Fibroblast of mammary gland (primary cell): ENCODE measurements around the gene WSB2.

Experiments
- DNase-seq: peaks from one replicate; pipeline ENCODE4 v3.0.0-alpha.2; 2010; ENCODE audit warnings: low read depth
- H3K4me3 ChIP-seq: 2 replicates; pipeline ENCODE4 v1.5.1; 2011; ENCODE audit warnings: low read depth, mild to moderate bottlenecking, low read length, moderate library complexity; ENCODE audit not compliant: control insufficient read depth
- TF ChIP-seq, protein P1 (sequence below): conservative IDR thresholded peaks from 2 replicates; pipeline ENCODE4 v1.5.1; 2011; ENCODE audit warnings: low read depth, low read length, inconsistent platforms; ENCODE audit not compliant: control insufficient read depth, insufficient read depth

The WSB2 gene

DNA sequence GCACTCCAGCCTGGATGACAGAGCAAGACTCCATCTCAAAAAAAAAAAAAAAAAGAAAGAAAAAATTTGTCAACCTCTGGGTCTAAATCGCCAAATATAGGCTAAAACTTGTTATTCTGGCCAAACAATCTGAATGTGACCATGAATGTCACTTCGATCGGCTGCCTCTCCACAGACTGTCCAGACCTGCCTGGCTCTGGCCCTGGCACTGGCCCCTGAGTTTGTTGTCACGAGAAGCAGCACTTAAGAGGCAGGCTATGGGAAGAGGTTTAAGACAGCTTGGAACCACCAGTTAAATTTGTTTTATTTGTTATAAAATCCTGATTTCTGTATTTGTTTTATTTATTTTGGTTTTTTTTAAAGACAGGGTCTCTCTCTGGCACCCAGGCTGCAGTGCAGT lies 14.5 kb downstream of the WSB2 start:
- no peak for DNase-seq
- TF ChIP-seq, protein P1, sequence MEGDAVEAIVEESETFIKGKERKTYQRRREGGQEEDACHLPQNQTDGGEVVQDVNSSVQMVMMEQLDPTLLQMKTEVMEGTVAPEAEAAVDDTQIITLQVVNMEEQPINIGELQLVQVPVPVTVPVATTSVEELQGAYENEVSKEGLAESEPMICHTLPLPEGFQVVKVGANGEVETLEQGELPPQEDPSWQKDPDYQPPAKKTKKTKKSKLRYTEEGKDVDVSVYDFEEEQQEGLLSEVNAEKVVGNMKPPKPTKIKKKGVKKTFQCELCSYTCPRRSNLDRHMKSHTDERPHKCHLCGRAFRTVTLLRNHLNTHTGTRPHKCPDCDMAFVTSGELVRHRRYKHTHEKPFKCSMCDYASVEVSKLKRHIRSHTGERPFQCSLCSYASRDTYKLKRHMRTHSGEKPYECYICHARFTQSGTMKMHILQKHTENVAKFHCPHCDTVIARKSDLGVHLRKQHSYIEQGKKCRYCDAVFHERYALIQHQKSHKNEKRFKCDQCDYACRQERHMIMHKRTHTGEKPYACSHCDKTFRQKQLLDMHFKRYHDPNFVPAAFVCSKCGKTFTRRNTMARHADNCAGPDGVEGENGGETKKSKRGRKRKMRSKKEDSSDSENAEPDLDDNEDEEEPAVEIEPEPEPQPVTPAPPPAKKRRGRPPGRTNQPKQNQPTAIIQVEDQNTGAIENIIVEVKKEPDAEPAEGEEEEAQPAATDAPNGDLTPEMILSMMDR, result no peak
- no peak overlapping the region for H3K4me3 ChIP-seq

DNA sequence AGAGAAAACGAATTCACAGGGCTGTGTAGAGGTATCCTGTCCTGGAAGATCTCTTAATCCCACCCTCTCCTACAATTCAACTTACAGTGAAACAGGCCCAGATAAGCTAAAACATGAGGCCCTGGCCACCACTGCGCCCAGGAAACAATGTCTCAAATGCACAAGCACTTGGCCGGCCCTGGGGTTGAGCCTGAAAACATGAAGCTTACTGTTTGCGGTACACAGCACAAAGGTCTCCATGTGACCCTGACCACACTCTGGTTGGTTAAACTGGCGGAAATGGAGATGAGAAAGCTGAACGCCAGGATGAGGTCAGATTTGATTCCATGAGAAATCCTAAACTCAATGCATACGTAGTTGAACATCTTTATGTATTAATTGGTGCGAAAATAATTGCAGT lies 16.4 kb downstream of the WSB2 start:
- TF ChIP-seq, protein P1, result no peak
- H3K4me3 ChIP-seq, result no peak overlapping the region
- DNase-seq, result no peak

DNA sequence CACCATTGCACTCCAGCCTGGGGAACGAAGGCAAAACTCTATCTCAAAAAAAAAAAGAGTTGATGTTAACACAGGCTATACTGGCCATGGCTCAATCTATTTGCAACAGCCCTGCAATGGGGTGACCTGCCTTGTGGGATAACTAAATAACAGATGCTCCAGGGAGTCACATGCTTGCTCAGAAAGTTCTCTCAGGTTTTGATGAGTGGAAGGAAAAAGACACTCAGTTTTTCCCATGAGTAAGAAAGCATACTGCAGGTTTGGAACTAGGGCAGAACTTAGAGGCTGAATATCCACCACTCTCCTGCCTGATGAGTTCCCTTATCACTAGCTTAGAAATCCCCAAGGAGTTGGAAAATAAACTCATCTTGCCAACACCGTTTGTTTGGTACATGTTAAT lies 16.9 kb downstream of the WSB2 start:
- H3K4me3 ChIP-seq, result no peak overlapping the region
- TF ChIP-seq, protein P1, result no peak
- DNase-seq, result no peak

DNA sequence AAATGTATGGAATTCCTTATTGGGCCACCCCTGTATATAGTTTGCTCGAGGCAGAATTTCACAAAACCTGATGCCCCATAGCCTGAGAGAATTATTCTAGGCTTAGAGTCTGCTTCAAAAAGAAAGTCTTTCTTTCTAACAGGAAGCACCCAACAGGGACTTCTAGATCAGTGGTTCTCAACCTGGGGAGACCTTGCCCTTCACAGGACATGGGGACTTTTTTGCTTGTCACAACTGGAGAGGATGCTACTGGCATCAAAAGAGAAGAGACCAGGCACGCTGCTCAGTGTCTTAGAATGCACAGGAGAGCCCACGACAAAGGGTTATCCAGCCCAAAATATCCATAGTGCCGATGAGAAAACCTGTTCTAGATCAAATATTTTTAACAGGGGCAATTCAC lies 18.9 kb downstream of the WSB2 start:
- TF ChIP-seq, protein P1, result no peak
- H3K4me3 ChIP-seq, result no peak overlapping the region
- no peak for DNase-seq

DNA sequence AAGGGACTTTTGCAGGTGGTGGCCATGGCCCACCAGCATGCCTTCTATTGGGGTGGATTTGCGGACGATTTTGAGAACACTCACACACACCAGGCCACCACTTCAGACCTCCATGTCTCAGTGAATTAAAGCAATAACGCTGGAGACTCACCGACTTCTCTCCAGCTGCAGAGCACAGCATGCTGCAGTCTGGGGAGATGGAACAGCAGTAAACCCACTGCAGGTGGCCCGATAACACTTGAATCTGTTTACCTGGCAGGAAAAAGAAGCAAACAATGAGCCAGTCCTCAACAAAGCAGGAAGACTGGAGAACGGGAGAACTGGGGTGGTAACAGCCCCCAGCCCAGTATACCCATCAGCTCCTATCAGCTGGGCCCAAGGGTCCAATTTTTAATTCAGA lies 22.8 kb downstream of the WSB2 start:
- H3K4me3 ChIP-seq, result no peak overlapping the region
- TF ChIP-seq, protein P1, result no peak
- no peak for DNase-seq

DNA sequence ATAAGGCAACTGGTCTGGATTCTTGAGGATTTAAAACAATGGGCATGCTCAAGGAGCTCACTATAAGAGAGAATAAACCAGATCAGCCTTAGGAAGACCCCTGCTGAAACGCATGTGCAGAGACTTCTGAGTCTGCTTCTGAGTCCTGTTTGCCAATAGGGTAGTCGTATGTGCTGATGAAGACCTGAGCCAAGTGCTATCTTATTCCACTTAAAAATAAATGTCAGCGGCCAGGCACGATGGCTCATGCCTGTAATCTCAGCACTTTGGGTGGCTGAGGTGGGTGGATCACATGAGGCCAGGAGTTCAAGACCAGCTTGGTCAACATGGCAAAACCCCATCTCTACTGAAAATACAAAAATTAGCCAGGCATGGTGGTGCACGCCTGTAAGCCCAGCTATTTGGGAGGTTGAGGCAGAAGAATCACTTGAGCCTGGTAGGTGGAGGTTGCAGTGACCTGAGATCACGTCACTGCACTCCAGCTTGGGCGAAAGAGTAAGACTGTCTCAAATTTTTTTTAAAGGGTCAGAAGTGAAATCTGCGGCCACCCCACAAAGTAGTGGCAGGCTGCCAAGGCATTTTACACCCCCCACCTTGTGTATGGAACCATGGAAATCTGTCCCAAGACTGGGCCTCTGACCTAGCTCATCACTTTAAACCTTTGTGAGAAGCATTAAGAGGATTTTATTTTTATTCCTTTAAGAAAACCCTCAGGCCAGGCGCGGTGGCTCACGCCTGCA lies 24.1 kb downstream of the WSB2 start:
- TF ChIP-seq, protein P1, result no peak
- DNase-seq, result no peak
- no peak overlapping the region for H3K4me3 ChIP-seq
